ENCODE measurements around the gene ZNF865.

- no peak for TF ChIP-seq CTCF (IDR thresholded peaks at IDR 0.05)
- TF ChIP-seq EP300 (IDR thresholded peaks at IDR 0.05) = no peak
- no peak for TF ChIP-seq POLR2A (IDR thresholded peaks at IDR 0.05)
Measured at GRCh38 chr19:55623561-55623960, 18.1 kb downstream of the ZNF865 start.

All from ovary (tissue), 3 donors.